Erythroblast (primary cell): ENCODE data around the gene RBPJ.

Experiments used
- GATA1 ChIP-seq: IDR thresholded peaks from 2 replicates; pipeline ENCODE4 v1.6.1; 2011; ENCODE audit warnings: low read depth, mild to moderate bottlenecking, control low read depth, low read length, moderate library complexity
- POLR2A ChIP-seq: IDR thresholded peaks from 2 replicates; pipeline ENCODE4 v1.6.1; 2011; ENCODE audit warnings: mild to moderate bottlenecking, low read length

DNA sequence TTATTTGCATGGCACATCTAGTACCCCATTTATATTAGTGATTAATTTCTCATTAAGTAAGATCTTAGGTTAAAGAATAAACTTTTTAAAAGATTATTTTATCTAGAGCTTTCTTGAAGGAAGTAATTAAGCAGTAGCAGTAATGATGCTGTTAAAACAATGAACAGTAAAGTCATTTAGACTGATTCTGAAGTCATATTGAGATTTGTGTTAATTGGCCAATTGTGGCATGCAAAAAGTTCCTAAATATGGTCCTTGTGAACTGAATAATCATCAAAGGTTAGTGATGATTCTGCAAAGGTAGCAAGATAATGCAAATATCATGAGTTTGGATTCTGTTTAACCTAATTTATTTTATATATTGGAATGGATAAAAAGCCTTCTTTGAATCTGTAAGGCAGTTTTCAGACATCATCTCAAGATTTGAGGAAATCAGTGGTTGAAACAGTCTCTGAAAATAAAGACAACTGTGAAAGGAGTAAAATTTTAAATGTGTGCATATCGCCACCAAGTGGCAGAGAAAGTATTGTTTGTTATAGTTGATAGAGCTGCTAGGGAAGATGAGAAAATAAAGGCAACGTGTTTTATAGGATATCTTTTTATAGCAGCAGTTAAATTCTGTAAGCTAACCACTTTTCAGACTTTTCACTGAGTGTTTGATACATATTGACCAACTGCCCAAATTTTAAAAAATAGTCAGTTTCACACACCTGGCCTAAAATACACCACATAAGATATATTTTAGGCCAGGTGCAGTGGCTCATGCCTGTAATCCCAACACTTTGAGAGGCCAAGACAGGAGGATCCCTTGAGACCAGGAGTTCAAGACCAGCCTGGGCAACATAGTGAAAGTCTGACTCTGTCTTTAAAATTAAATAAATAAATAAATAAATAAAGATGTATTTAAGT, 89.8 kb downstream of the RBPJ start:
- no peak for TF ChIP-seq POLR2A
- no peak for TF ChIP-seq GATA1
